ENCODE results near the gene GLIPR2. TPM values are rescaled to one million over a fixed set of nuclear protein-coding genes. Genes with fewer than 3 reads are reported as not detected.

The GLIPR2 gene
- polyA plus RNA-seq, 1 donor (not counting 4 experiments of a cell fraction or from before 2014, with no cell fraction given) = 3.7 TPM

DNA sequence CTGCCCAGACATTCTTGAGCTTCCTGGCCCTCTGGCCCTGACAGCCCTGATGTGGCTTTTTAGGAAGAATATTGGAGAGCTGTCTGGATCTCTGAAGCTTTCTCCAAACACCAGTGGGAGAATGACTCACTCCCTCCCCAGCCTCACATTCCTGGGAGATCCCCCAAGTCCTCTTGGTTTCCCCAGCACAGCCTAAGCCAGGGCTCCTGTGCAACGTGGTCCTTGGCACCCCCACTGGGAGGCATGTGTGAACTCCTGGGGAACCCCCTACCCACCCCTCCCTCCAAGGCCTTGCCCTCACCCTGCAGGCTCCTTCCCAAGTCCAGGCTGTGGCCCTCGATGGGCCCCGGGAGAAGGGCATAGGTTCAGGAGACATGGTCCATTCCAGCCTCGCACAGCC lies 12.7 kb downstream of the GLIPR2 start:
- dilution Hi-C loops (cut with MboI; ENCODE audit: extremely low pct_ligation_motif_present, low sequenced_read_pairs) = loop anchor here (10.0 kb wide), 1 partner anchor 46 kb away; the partner anchor contains the start of gene CLTA
- no peaks in the 10 kb centered on the region for H3K36me3 ChIP-seq (ENCODE audit: control insufficient read depth in 2 of 2, extremely low read depth in 1 of 2, insufficient read depth in 2 of 2, low read length in 2 of 2)
- H2AFZ ChIP-seq (ENCODE audit: control insufficient read depth, low read length) = no peak overlapping the region
- H3K9me1 ChIP-seq (ENCODE audit: control insufficient read depth, extremely low read depth, insufficient read depth, low read length) = no peaks in the 10 kb centered on the region
- no peaks in the 10 kb centered on the region for H3K79me2 ChIP-seq (ENCODE audit: control insufficient read depth, insufficient read depth, low read length)
- peaks cover 4% of the 10 kb centered on the region for H3K4me1 ChIP-seq (ENCODE audit: control insufficient read depth, extremely low read depth, insufficient read depth, low read length)
- H3K9ac ChIP-seq (ENCODE audit: control insufficient read depth, extremely low read depth, insufficient read depth, low read length) = no peak overlapping the region
- H3K4me2 ChIP-seq (ENCODE audit: control insufficient read depth, extremely low read depth, insufficient read depth, low read depth, low read length) = no peak overlapping the region
- H3K27ac ChIP-seq (ENCODE audit: control insufficient read depth, insufficient read depth, low read length) = no peak overlapping the region
- H4K20me1 ChIP-seq (ENCODE audit: control insufficient read depth, extremely low read depth, insufficient read depth, low read length) = no peaks in the 10 kb centered on the region
- FAIRE-seq (no peak), DNase-seq (ENCODE audit: low read depth, low spot score) (no peak)
- peaks cover 4% of the 10 kb centered on the region for H3K27me3 ChIP-seq (ENCODE audit: control insufficient read depth, extremely low read depth, insufficient read depth, low read length)
- H3K9me3 ChIP-seq (ENCODE audit: control insufficient read depth, low read depth, low read length) = no peaks in the 10 kb centered on the region
- no peak overlapping the region for H3K4me3 ChIP-seq (ENCODE audit: control insufficient read depth in 2 of 3, extremely low read depth in 1 of 3, insufficient read depth in 2 of 3, low read depth in 1 of 3, low read length in 3 of 3)
- no peak for TF ChIP-seq EZH2 (IDR thresholded peaks at IDR 0.05; ENCODE audit: low read length)
- TF ChIP-seq, protein P1, sequence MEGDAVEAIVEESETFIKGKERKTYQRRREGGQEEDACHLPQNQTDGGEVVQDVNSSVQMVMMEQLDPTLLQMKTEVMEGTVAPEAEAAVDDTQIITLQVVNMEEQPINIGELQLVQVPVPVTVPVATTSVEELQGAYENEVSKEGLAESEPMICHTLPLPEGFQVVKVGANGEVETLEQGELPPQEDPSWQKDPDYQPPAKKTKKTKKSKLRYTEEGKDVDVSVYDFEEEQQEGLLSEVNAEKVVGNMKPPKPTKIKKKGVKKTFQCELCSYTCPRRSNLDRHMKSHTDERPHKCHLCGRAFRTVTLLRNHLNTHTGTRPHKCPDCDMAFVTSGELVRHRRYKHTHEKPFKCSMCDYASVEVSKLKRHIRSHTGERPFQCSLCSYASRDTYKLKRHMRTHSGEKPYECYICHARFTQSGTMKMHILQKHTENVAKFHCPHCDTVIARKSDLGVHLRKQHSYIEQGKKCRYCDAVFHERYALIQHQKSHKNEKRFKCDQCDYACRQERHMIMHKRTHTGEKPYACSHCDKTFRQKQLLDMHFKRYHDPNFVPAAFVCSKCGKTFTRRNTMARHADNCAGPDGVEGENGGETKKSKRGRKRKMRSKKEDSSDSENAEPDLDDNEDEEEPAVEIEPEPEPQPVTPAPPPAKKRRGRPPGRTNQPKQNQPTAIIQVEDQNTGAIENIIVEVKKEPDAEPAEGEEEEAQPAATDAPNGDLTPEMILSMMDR (optimal IDR thresholded peaks at IDR 0.05 in 1 of 3, IDR thresholded peaks at IDR 0.05 in 1 of 3, conservative IDR thresholded peaks at IDR 0.05 in 1 of 3; ENCODE audit: extremely low read depth in 1 of 3, insufficient read depth in 2 of 3, low read length in 3 of 3) = no peak

DNA sequence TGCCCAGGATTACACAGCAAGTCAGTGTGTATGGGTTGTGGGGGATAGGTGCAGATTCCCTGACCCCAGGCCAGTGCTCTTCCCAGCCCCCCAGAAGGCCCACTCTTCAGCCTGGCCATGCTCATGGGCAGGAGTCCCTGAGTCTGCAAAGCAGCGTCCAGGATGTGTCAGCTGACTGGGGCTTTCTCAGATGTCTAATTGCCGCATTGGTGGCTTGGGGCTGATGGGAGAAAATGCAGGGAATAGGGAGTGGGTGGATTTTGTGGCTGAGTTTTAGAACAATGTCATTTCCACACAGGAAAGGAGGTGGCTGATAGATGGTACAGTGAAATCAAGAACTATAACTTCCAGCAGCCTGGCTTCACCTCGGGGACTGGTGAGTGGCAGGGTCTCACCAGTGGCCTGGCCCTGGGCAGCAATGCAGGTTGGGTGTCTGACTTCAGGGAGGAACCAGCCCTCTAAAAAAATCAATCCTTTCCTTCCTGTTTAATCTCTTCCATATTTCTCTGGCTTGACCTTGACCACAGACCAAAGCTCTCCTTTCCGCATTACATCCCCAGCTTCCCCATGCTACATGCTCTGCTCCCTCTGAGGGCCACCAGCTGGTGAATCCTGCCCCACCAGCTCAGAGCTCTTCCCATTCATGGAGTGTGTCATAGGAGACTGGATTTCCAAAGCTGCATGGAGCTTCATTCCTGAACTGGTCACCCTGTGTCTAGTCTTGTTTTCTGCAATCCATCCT lies 14.2 kb downstream of the GLIPR2 start:
- Histone ChIP-seq H3K79me2 (ENCODE audit: control insufficient read depth, insufficient read depth, low read length) (no peaks in the 10 kb centered on the region), H3K4me2 (ENCODE audit: control insufficient read depth, extremely low read depth, insufficient read depth, low read depth, low read length) (no peak overlapping the region), H3K27ac (ENCODE audit: control insufficient read depth, insufficient read depth, low read length) (no peak overlapping the region), H3K4me3 (ENCODE audit: control insufficient read depth in 2 of 3, extremely low read depth in 1 of 3, insufficient read depth in 2 of 3, low read depth in 1 of 3, low read length in 3 of 3) (no peak overlapping the region), H3K4me1 (ENCODE audit: control insufficient read depth, extremely low read depth, insufficient read depth, low read length) (peaks cover 4% of the 10 kb centered on the region), H3K27me3 (ENCODE audit: control insufficient read depth, extremely low read depth, insufficient read depth, low read length) (peaks cover 4% of the 10 kb centered on the region), H3K36me3 (ENCODE audit: control insufficient read depth in 2 of 2, extremely low read depth in 1 of 2, insufficient read depth in 2 of 2, low read length in 2 of 2) (no peaks in the 10 kb centered on the region), H3K9me1 (ENCODE audit: control insufficient read depth, extremely low read depth, insufficient read depth, low read length) (no peaks in the 10 kb centered on the region), H3K9me3 (ENCODE audit: control insufficient read depth, low read depth, low read length) (no peaks in the 10 kb centered on the region), H2AFZ (ENCODE audit: control insufficient read depth, low read length) (no peak overlapping the region), H4K20me1 (ENCODE audit: control insufficient read depth, extremely low read depth, insufficient read depth, low read length) (no peaks in the 10 kb centered on the region), H3K9ac (ENCODE audit: control insufficient read depth, extremely low read depth, insufficient read depth, low read length) (no peak overlapping the region)
- FAIRE-seq (no peak), DNase-seq (ENCODE audit: low read depth, low spot score) (no peak)
- dilution Hi-C loops (cut with MboI; ENCODE audit: extremely low pct_ligation_motif_present, low sequenced_read_pairs) = no loop called here
- TF ChIP-seq, protein P1 (optimal IDR thresholded peaks at IDR 0.05 in 1 of 3, IDR thresholded peaks at IDR 0.05 in 1 of 3, conservative IDR thresholded peaks at IDR 0.05 in 1 of 3; ENCODE audit: extremely low read depth in 1 of 3, insufficient read depth in 2 of 3, low read length in 3 of 3) = no peak
- TF ChIP-seq EZH2 (IDR thresholded peaks at IDR 0.05; ENCODE audit: low read length) = no peak

Measured in keratinocyte (primary cell).